Measurements from ENCODE around the gene CAMSAP1.

CAMSAP1 gene

DNA sequence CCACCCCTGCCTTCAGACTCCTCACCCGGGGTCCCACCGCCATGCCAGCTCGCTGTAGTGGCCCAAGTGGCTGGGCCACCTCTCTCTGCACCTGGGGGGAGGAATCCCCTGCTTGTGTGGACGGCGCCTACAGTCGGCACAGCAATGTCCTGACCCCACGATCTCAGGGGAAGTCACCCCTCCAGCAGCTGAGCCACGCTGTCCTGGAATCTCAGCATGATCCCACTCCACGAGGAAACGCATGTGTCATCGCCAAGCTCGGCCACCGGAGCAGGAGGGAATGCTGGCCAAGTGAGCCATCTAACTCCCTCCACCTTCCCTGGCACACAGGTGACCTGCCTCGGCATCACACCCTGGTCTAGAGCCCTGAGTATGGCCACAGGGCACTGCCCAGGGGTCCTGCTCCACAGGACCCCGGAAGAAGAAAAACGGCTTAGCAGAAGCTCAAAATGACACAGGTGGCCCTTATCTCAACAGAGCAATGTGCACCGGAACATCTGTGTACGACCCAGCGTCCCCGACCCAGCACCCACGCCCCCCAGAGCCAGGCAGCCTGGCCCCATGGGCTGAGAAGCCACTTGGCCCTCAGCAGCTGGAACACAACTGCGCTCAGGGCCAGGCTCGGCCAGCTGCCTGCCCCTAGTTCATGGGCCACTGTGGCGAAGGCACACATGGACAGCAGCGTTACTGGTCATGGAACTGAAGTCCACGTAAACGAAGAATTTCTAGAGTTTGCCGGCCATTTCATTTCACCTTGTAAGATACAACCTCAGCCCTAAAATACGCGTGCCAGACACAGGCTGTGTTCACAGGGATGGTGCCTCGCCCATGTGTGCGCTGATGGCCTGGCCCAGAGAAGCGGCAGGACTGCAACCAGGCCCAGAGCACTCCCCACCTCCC, 23.4 kb upstream of the CAMSAP1 start:
- no peaks in the 10 kb centered on the region for H3K27me3 ChIP-seq (ENCODE audit: insufficient read depth, poor library complexity, severe bottlenecking)
- no peaks in the 10 kb centered on the region for H3K9me3 ChIP-seq (ENCODE audit: severe bottlenecking)
- no peak overlapping the region for H3K27ac ChIP-seq (ENCODE audit: poor library complexity, severe bottlenecking)
- peaks cover 29% of the 10 kb centered on the region for H3K36me3 ChIP-seq (ENCODE audit: low read depth)
- DNase-seq (ENCODE audit: low spot score) (no peak), ATAC-seq (ENCODE audit: low read depth) (no peak)
- H3K4me1 ChIP-seq (ENCODE audit: insufficient read depth, poor library complexity, severe bottlenecking), result peaks cover 11% of the 10 kb centered on the region
- TF ChIP-seq, protein P1, sequence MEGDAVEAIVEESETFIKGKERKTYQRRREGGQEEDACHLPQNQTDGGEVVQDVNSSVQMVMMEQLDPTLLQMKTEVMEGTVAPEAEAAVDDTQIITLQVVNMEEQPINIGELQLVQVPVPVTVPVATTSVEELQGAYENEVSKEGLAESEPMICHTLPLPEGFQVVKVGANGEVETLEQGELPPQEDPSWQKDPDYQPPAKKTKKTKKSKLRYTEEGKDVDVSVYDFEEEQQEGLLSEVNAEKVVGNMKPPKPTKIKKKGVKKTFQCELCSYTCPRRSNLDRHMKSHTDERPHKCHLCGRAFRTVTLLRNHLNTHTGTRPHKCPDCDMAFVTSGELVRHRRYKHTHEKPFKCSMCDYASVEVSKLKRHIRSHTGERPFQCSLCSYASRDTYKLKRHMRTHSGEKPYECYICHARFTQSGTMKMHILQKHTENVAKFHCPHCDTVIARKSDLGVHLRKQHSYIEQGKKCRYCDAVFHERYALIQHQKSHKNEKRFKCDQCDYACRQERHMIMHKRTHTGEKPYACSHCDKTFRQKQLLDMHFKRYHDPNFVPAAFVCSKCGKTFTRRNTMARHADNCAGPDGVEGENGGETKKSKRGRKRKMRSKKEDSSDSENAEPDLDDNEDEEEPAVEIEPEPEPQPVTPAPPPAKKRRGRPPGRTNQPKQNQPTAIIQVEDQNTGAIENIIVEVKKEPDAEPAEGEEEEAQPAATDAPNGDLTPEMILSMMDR (IDR thresholded peaks at IDR 0.05; ENCODE audit: poor library complexity, severe bottlenecking), result no peak
- H3K4me3 ChIP-seq (ENCODE audit: severe bottlenecking), result no peak overlapping the region

- H3K36me3 ChIP-seq (ENCODE audit: low read depth), result peaks cover 21% of the 10 kb centered on the region
- H3K27ac ChIP-seq (ENCODE audit: poor library complexity, severe bottlenecking), result no peak overlapping the region
- no peak for DNase-seq (ENCODE audit: low spot score)
- no peaks in the 10 kb centered on the region for H3K27me3 ChIP-seq (ENCODE audit: insufficient read depth, poor library complexity, severe bottlenecking)
- no peaks in the 10 kb centered on the region for H3K9me3 ChIP-seq (ENCODE audit: severe bottlenecking)
- TF ChIP-seq, protein P1 (IDR thresholded peaks at IDR 0.05; ENCODE audit: poor library complexity, severe bottlenecking), result no peak
- peaks cover 11% of the 10 kb centered on the region for H3K4me1 ChIP-seq (ENCODE audit: insufficient read depth, poor library complexity, severe bottlenecking)
- H3K4me3 ChIP-seq (ENCODE audit: severe bottlenecking), result no peak overlapping the region
- no peak for ATAC-seq (ENCODE audit: low read depth)
Observed at GRCh38 chr9:135929656-135930445, 22.5 kb upstream of the CAMSAP1 start.

DNA sequence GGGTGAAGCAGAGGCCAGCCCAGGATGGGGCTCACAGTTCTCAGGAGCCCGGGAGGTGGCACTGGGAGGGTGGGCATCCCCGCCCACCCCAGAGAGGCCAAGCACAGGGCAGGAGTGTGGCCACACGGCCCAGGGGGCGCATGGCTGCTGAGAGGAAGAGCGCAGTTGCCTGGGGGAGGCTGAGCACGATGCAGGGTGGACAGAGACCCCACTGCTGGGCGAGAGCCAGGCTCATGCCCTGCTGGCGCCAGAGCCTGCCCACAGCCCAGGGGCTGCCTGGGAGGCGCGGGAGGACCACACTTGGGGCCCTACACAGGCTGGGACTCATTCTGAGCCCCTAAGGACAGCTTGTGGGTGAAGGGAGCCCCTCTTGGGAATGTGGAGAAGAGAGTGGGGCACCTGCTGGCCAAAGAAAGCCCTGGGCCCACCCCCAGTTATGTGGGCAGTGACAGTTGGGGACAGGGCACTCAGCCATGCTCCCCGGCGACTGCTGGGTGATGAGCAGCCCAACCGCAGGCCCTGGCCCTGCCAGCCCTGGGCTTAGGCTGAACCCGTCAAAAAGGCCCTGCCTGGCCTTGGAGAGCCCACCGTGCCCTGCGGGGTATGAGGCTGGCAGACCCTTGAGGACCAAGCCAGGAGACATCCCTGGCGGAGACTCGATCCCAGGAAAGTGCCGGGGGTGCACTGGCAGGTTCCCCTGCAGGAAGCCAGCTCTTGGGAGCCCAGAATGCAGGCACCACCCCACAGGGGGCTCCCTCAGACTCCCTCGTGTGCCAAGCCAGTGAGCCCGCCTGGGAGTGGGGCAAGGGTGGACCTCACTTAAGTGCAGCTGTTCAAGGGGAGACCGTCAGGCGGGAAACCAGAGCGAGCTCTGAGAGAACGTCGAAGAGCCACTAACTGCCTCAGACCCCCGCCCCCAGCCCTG, 21.6 kb upstream of the CAMSAP1 start:
- Histone ChIP-seq H3K27me3 (ENCODE audit: insufficient read depth, poor library complexity, severe bottlenecking) (no peaks in the 10 kb centered on the region), H3K9me3 (ENCODE audit: severe bottlenecking) (no peaks in the 10 kb centered on the region), H3K36me3 (ENCODE audit: low read depth) (peaks cover 12% of the 10 kb centered on the region), H3K27ac (ENCODE audit: poor library complexity, severe bottlenecking) (no peak overlapping the region), H3K4me3 (ENCODE audit: severe bottlenecking) (no peak overlapping the region), H3K4me1 (ENCODE audit: insufficient read depth, poor library complexity, severe bottlenecking) (peaks cover 11% of the 10 kb centered on the region)
- no peak for ATAC-seq (ENCODE audit: low read depth)
- TF ChIP-seq, protein P1 (IDR thresholded peaks at IDR 0.05; ENCODE audit: poor library complexity, severe bottlenecking), result no peak
- DNase-seq (ENCODE audit: low spot score), result no peak

- no peak for ATAC-seq (ENCODE audit: low read depth)
- no peak overlapping the region for H3K27ac ChIP-seq (ENCODE audit: poor library complexity, severe bottlenecking)
- no peak overlapping the region for H3K4me3 ChIP-seq (ENCODE audit: severe bottlenecking)
- TF ChIP-seq, protein P1 (IDR thresholded peaks at IDR 0.05; ENCODE audit: poor library complexity, severe bottlenecking), result no peak
- H3K27me3 ChIP-seq (ENCODE audit: insufficient read depth, poor library complexity, severe bottlenecking), result no peaks in the 10 kb centered on the region
- H3K9me3 ChIP-seq (ENCODE audit: severe bottlenecking), result no peaks in the 10 kb centered on the region
- peaks cover 11% of the 10 kb centered on the region for H3K4me1 ChIP-seq (ENCODE audit: insufficient read depth, poor library complexity, severe bottlenecking)
- H3K36me3 ChIP-seq (ENCODE audit: low read depth), result peaks cover 10% of the 10 kb centered on the region; the same call in 1 of the 2 replicates
- DNase-seq (ENCODE audit: low spot score), result no peak
Observed at GRCh38 chr9:135928074-135928730, 20.9 kb upstream of the CAMSAP1 start.

Data from RWPE2 (cell line).